H1 (cell line): ENCODE measurements around the gene MZT2A. TPM values are rescaled to one million over a fixed set of nuclear protein-coding genes. Genes with fewer than 3 reads are reported as not detected.

Source experiments
- CTCF ChIA-PET: fragments of 300-600 bp; sonication (Branson Sonifier 250); formaldehyde crosslinking; loops from one replicate; lab custom pipeline; 2021; ENCODE audit not compliant: partially characterized antibody; lab: Charles Lee
- POLR2A ChIA-PET: fragments of 300-600 bp; sonication (Branson Sonifier 250); formaldehyde crosslinking; loops from one replicate; lab custom pipeline; 2021; ENCODE audit warnings: inconsistent platforms; ENCODE audit not compliant: partially characterized antibody; lab: Charles Lee
- DNase-seq, 2 experiments: peaks; one replicate each; pipeline versions ENCODE4 v3.0.0 to v3.0.0-alpha.2; 2010 to 2022; ENCODE audit warnings: low spot score in 2 of 2, low read depth in 1 of 2, mixed read lengths in 1 of 2
- FAIRE-seq: peaks from 2 replicates; lab custom pipeline; 2011; peaks lifted over from hg19 to GRCh38; lab: Jason Lieb, UNC
- H2AFZ ChIP-seq: 2 replicates; pipeline ENCODE4 v1.8.1; 2012; ENCODE audit warnings: low read length, inconsistent platforms
- H2AK5ac ChIP-seq: 2 replicates; pipeline ENCODE4 v1.6.1; 2013; ENCODE audit warnings: low read depth, low read length
- H2BK120ac ChIP-seq: replicated peaks from 2 replicates; pipeline ENCODE3; 2013; ENCODE audit warnings: low read depth, low read length, inconsistent platforms
- H2BK12ac ChIP-seq: 2 replicates; pipeline ENCODE4 v1.6.1; 2013; ENCODE audit warnings: low read depth, low read length
- H2BK15ac ChIP-seq: 2 replicates; pipeline ENCODE4 v1.6.1; 2013; ENCODE audit warnings: low read length
- H2BK20ac ChIP-seq: 2 replicates; pipeline ENCODE4 v1.6.1; 2013; ENCODE audit warnings: low read length
- H2BK5ac ChIP-seq: 2 replicates; pipeline ENCODE4 v1.6.1; 2013; ENCODE audit warnings: low read depth, low read length
- H3K14ac ChIP-seq: 2 replicates; pipeline ENCODE4 v1.6.1; 2013; ENCODE audit warnings: inconsistent platforms; ENCODE audit not compliant: insufficient read length
- H3K18ac ChIP-seq: 2 replicates; pipeline ENCODE4 v1.6.1; 2013; ENCODE audit warnings: low read length; ENCODE audit errors: extremely low read depth
- H3K23ac ChIP-seq: 2 replicates; pipeline ENCODE4 v1.6.1; 2013; ENCODE audit warnings: inconsistent platforms; ENCODE audit not compliant: insufficient read length
- H3K23me2 ChIP-seq: 2 replicates; pipeline ENCODE4 v1.6.1; 2013; ENCODE audit warnings: low read depth, low read length
- H3K27ac ChIP-seq: 2 replicates; pipeline ENCODE4 v1.6.1; 2011; ENCODE audit warnings: low read depth, low read length, inconsistent platforms
- H3K27me3 ChIP-seq, 4 experiments: replicated peaks in 1 of 4; 1 replicate in 1 of 4; 2 replicates in 3 of 4; pipeline versions ENCODE4 v1.6.1 to v1.8.1; 2011 to 2013; ENCODE audit warnings: low read length in 3 of 4, mild to moderate bottlenecking in 3 of 4, inconsistent platforms in 2 of 4, mixed read lengths in 2 of 4, moderate library complexity in 1 of 4; ENCODE audit not compliant: control insufficient read depth in 3 of 4, insufficient read depth in 3 of 4; ENCODE audit errors: extremely low read depth in 1 of 4
- H3K36me3 ChIP-seq, 4 experiments: 2 replicates each; pipeline versions ENCODE4 v1.6.1 to v1.8.1; 2011 to 2013; ENCODE audit warnings: mild to moderate bottlenecking in 4 of 4, low read length in 3 of 4, moderate library complexity in 2 of 4, control low read depth in 1 of 4, inconsistent platforms in 1 of 4; ENCODE audit not compliant: insufficient read depth in 4 of 4, control insufficient read depth in 2 of 4
- H3K4ac ChIP-seq: replicated peaks from 2 replicates; pipeline ENCODE3; 2013; ENCODE audit warnings: low read length, low read depth, mixed read lengths, inconsistent platforms; ENCODE audit not compliant: insufficient read length
- H3K4me1 ChIP-seq, 4 experiments: replicated peaks in 1 of 4; 1 replicate in 1 of 4; 2 replicates in 3 of 4; pipeline versions ENCODE4 v1.6.1 to v1.8.1; 2011 to 2013; ENCODE audit warnings: low read length in 3 of 4, inconsistent platforms in 2 of 4, mixed read lengths in 1 of 4; ENCODE audit not compliant: insufficient read depth in 4 of 4, control insufficient read depth in 3 of 4
- H3K4me2 ChIP-seq, 2 experiments: 2 replicates each; pipeline versions ENCODE4 v1.6.1 to v1.8.1; 2011 to 2013; ENCODE audit warnings: low read depth in 2 of 2, low read length in 2 of 2, control low read depth in 1 of 2, inconsistent platforms in 1 of 2, mild to moderate bottlenecking in 1 of 2; ENCODE audit not compliant: insufficient read depth in 1 of 2
- H3K4me3 ChIP-seq, 4 experiments: fragments of 200-600, 300-600 bp in 1 of 4; sonication (generic), shearing (Covaris generic), sonication (Bioruptor Twin) in 1 of 4; 2 replicates each; pipeline versions ENCODE4 v1.5.1 to v1.8.1; 2011 to 2016; ENCODE audit warnings: low read length in 4 of 4, low read depth in 3 of 4, control low read depth in 2 of 4, inconsistent platforms in 2 of 4, mild to moderate bottlenecking in 2 of 4, mixed read lengths in 1 of 4, moderate library complexity in 1 of 4; ENCODE audit not compliant: insufficient read depth in 2 of 4; ENCODE audit errors: extremely low read depth in 1 of 4
- H3K56ac ChIP-seq: replicated peaks from 2 replicates; pipeline ENCODE3; 2013; ENCODE audit warnings: low read depth, mild to moderate bottlenecking, mixed read lengths, low read length, inconsistent platforms; ENCODE audit not compliant: insufficient read length
- H3K79me1 ChIP-seq: 2 replicates; pipeline ENCODE4 v1.6.1; 2013; ENCODE audit warnings: low read depth, low read length, control low read depth
- H3K79me2 ChIP-seq, 2 experiments: 2 replicates each; pipeline versions ENCODE4 v1.6.1 to v1.8.1; 2012 to 2013; ENCODE audit warnings: low read length in 2 of 2, mild to moderate bottlenecking in 2 of 2, inconsistent platforms in 1 of 2; ENCODE audit not compliant: insufficient read depth in 2 of 2, control insufficient read depth in 1 of 2
- H3K9ac ChIP-seq, 4 experiments: replicated peaks in 1 of 4; 1 replicate in 1 of 4; 2 replicates in 3 of 4; pipeline versions ENCODE4 v1.6.1 to v1.8.1; 2011 to 2013; ENCODE audit warnings: low read depth in 3 of 4, low read length in 3 of 4, control low read depth in 2 of 4, mild to moderate bottlenecking in 2 of 4, moderate library complexity in 2 of 4, inconsistent platforms in 1 of 4; ENCODE audit errors: extremely low read depth in 1 of 4
- H3K9me3 ChIP-seq, 2 experiments: 2 replicates each; pipeline versions ENCODE4 v1.6.1 to v1.8.1; 2012 to 2013; ENCODE audit warnings: mild to moderate bottlenecking in 2 of 2, moderate library complexity in 2 of 2, control low read depth in 1 of 2, inconsistent platforms in 1 of 2, low read depth in 1 of 2, low read length in 1 of 2, mixed read lengths in 1 of 2; ENCODE audit not compliant: insufficient read depth in 2 of 2
- H4K20me1 ChIP-seq, 2 experiments: replicated peaks in 1 of 2; 2 replicates each; pipeline versions ENCODE3 to v1.8.1; 2011 to 2013; ENCODE audit warnings: inconsistent platforms in 2 of 2, low read length in 2 of 2, mild to moderate bottlenecking in 1 of 2; ENCODE audit not compliant: insufficient read depth in 2 of 2, control insufficient read depth in 1 of 2
- H4K5ac ChIP-seq: 2 replicates; pipeline ENCODE4 v1.6.1; 2013; ENCODE audit warnings: low read length, low read depth, mixed read lengths, inconsistent platforms; ENCODE audit not compliant: insufficient read length
- H4K8ac ChIP-seq: 2 replicates; pipeline ENCODE4 v1.8.0; 2013; ENCODE audit warnings: mild to moderate bottlenecking, moderate library complexity, low read length, inconsistent platforms; ENCODE audit not compliant: insufficient read depth; ENCODE audit errors: extremely low read depth
- H4K91ac ChIP-seq: replicated peaks from 2 replicates; pipeline ENCODE3; 2013; ENCODE audit warnings: low read length, mixed read lengths, inconsistent platforms; ENCODE audit not compliant: insufficient read length
- CHD1 ChIP-seq: IDR thresholded peaks from 2 replicates; pipeline ENCODE4 v1.6.1; 2012; ENCODE audit warnings: low read depth, low read length, improper control_type of control experiment
- JUN ChIP-seq: IDR thresholded peaks from 2 replicates; pipeline ENCODE4 v1.6.1; 2011; ENCODE audit warnings: low read depth, mild to moderate bottlenecking, improper control_type of control experiment, low read length
- KDM4A ChIP-seq: IDR thresholded peaks from one replicate; pipeline ENCODE4 v1.7.1; 2012; ENCODE audit warnings: low read depth, mild to moderate bottlenecking, moderate library complexity, low read length, inconsistent platforms; ENCODE audit not compliant: severe bottlenecking
- KDM5A ChIP-seq: fragments of 200-600 bp; IDR thresholded peaks from 2 replicates; pipeline ENCODE4 v1.7.1; 2012; ENCODE audit warnings: mild to moderate bottlenecking, low read length, inconsistent platforms, mixed read lengths
- POLR2A ChIP-seq, 2 experiments: IDR thresholded peaks; 1 replicate in 1 of 2; 2 replicates in 1 of 2; pipeline ENCODE4 v1.6.1; 2011; ENCODE audit warnings: low read depth in 2 of 2, low read length in 2 of 2, mild to moderate bottlenecking in 2 of 2; ENCODE audit errors: control extremely low read depth in 1 of 2
- SAP30 ChIP-seq: fragments of 300-600 bp; sonication (generic); IDR thresholded peaks from 2 replicates; pipeline ENCODE4 v1.7.1; 2012; ENCODE audit warnings: low read length, moderate library complexity, mild to moderate bottlenecking, inconsistent platforms; ENCODE audit not compliant: insufficient read depth, insufficient replicate concordance
- YY1 ChIP-seq: IDR thresholded peaks from 2 replicates; pipeline ENCODE4 v1.6.1; 2011; ENCODE audit warnings: low read depth, mild to moderate bottlenecking, low read length
- WGBS, 2 experiments: shearing (Covaris generic) in 1 of 2; methylation state at CpG; one replicate each; pipeline versions ENCODE4 v1.1.6 to v1.1.7; 2013 to 2015; ENCODE audit warnings: low lambda C conversion rate in 2 of 2, mixed read lengths in 2 of 2, inconsistent platforms in 1 of 2, low coverage in 1 of 2, missing lambda C conversion rate in 1 of 2; ENCODE audit not compliant: insufficient replicate concordance in 2 of 2, insufficient coverage in 1 of 2, insufficient read length in 1 of 2; ENCODE audit errors: extremely low coverage in 1 of 2, missing lambda C conversion rate in 1 of 2; 5-methylcytosine and 5-hydroxymethylcytosine counted together
- polyA plus RNA-seq, 7 experiments: library from polyadenylated mRNA; depleted of rRNA in 3 of 7; stranded (reverse) in 5 of 7; unstranded in 2 of 7; fragments of >200 nt in 5 of 7; fragments of 200-250 nt in 2 of 7; gene quantifications; 1 replicate in 5 of 7; 2 replicates in 1 of 7; 4 replicates in 1 of 7; pipeline versions ENCODE4 v1.2.1 to v1.2.3, GENCODE V29; 2011 to 2013; ENCODE audit warnings: missing spikeins in 2 of 7, mixed read lengths in 2 of 7
- total RNA-seq: library from RNA; stranded (reverse); fragmentation: NEBNext Ultra II Directional; extraction: Animal tissue kit (Norgen Biotek cat#: 25700); gene quantifications from 2 replicates; pipeline ENCODE4 v1.2.1, GENCODE V29; 2021

The MZT2A gene
- total and polyA plus RNA-seq, 2 of the 8 experiments (the other 6 are each of a cell fraction or from before 2014, with no cell fraction given) = 116 to 120 TPM

DNA sequence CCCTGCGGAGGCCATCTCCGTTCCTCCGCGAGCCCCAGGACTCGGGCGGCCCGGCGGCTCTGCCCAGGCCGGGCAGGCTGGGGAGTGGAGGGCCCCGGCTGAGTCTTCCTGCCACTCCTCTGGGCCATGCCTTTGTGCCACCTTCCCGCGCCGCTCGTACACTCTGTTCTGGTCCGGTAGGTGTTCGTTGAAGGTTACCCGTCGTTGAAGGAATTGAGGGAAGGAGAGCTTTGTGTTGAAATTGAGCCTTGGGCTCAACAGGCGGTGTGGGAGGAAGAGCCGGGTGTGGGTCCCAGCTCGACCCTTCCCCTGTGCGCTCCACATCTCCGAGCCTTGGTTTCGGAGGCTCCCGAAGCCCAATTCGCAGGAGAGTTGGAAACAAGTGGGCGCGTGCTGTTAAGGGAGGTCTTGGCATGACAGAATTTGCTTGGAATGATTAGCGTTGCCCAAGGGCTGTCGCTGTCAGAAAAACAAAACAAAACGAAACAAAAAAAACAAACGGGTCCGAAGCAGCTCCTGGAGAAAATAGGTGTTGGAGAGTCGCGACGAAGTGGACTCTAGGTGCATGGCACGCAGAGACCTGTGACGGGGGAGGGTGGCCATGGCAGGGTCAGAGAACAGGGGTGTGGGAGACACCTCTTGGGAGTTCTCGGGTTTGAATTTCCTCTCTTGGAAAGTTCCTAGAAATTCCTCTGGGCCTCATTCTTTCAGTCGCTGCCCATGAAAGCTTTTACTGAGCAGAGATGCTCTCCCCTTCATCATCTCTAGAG is 1.2 kb upstream of the MZT2A start:
- Histone ChIP-seq H3K36me3 (peaks cover 0 to 3% (median 0%) of the 10 kb centered on the region in 4 experiments; a peak in 2 of 8 replicates), H4K8ac (peak overlapping the region; percentile 99; the same call in 1 of the 2 replicates), H2AFZ (no peak overlapping the region), H3K4ac (peak overlapping the region; percentile 69), H4K5ac (peak overlapping the region; percentile 79), H3K4me1 (peaks cover 0 to 8% (median 6%) of the 10 kb centered on the region in 4 experiments; a peak in 6 of 7 replicates), H3K18ac (peak overlapping the region; percentile 60; the same call in 1 of the 2 replicates), H3K27ac (peak overlapping the region; percentile 94), H4K20me1 (peaks cover 0 to 4% of the 10 kb centered on the region in 2 experiments), H2BK12ac (no peak overlapping the region), H3K79me1 (peaks cover 7% of the 10 kb centered on the region), H3K23me2 (peaks cover 5% of the 10 kb centered on the region; the same call in 1 of the 2 replicates), H2BK5ac (peak overlapping the region; percentile 90), H3K14ac (no peak overlapping the region), H3K4me3 (peak overlapping the region; percentile 72 to 97 (median 94)), H3K56ac (peak overlapping the region; percentile 90), H3K4me2 (peak overlapping the region; percentile 41 to 96), H2BK120ac (no peak overlapping the region), H3K9ac (peak overlapping the region; percentile 80 to 98 (median 94)), H3K23ac (no peak overlapping the region), H2BK15ac (no peak overlapping the region), H3K27me3 (no peaks in the 10 kb centered on the region), H4K91ac (peak overlapping the region; percentile 40), H2BK20ac (no peak overlapping the region), H3K9me3 (no peaks in the 10 kb centered on the region), H3K79me2 (peaks cover 31 to 66% of the 10 kb centered on the region in 2 experiments), H2AK5ac (0 out of 2 replicates have a peak overlapping the region, but pooled peaks have one; percentile 75)
- DNase-seq (no peak), FAIRE-seq (no peak)
- ChIA-PET CTCF (interaction anchor here (0.6 to 6.3 kb wide), 18 partner anchors 9 to 721 kb away, joined by 3 to 53 read pairs (median 4); no protein-coding TSS in a partner anchor), POLR2A (interaction anchor here (0.6 to 2.2 kb wide), 15 partner anchors 8 to 400 kb away, joined by 3 to 8 read pairs (median 4); partner anchors contain the start of gene FAM168B)
- WGBS, 2 experiments = 2% methylated on average over 38 of the region's 40 CpGs; no CpG with 5 or more reads in 1 of the 2 experiments
- TF ChIP-seq CHD1 (no peak), KDM4A (peak; percentile 9), SAP30 (peak; percentile 51), YY1 (no peak), POLR2A (IDR thresholded peaks at IDR 0.05; ENCODE audit: control extremely low read depth in 1 of 2, low read depth in 2 of 2, low read length in 2 of 2) (peak in 1 of 2 experiments; percentile 5; a peak in 1 of 3 replicates), KDM5A (peak; percentile 69; the same call in 1 of the 2 replicates), JUN (no peak)
